Stimulated activated naive CD4-positive, alpha-beta T cell (primary cell): ENCODE measurements around the gene MCM3AP.

Source experiments
- DNase-seq, 6 experiments: peaks; one replicate each; lab custom pipeline; 2025; lab: John Stamatoyannopoulos, UW

The MCM3AP gene

DNA sequence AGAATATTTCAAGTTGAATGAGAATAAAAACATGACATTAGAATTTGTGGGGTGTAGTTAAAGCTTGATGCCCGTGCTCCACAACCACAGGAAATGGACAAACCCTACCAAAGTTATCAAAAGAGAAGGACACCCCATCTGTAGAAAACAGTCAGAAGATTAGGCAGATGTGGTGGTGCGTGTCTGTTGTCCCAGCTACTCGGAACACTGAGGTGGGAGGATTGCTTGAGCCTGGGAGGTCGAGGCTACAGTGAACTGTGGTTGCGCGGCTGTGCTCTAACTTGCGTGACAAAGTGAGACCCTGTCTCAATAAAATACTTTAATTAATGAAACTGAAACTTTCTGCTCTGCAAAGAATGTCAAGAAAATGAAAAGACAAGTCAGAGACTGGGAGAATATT is 99.7 kb downstream of the MCM3AP start:
- no peak for DNase-seq
